Left renal cortex interstitium (tissue), 4 donors: ENCODE results near the gene BDP1. TPM values are rescaled to one million over a fixed set of nuclear protein-coding genes. Genes with fewer than 3 reads are reported as not detected.
"Not testable (repeated sequence)": the region's sequence is repeated elsewhere in the genome, so short reads cannot be mapped to it uniquely, and the experiment has no call there.

Experiments used
- DNase-seq, 4 donors: peaks; one replicate each; pipeline ENCODE4 v3.0.0-alpha.2; 2013; ENCODE audit warnings: low read depth in 4 of 4, low spot score in 2 of 4, missing footprints in 1 of 4
- polyA plus RNA-seq, 4 donors: library from polyadenylated mRNA; unstranded; fragments of 120-200 nt; gene quantifications; one replicate each; pipeline ENCODE4 v1.2.1, GENCODE V29; 2013; ENCODE audit not compliant: insufficient read length in 4 of 4

BDP1 gene
- polyA plus RNA-seq, 4 donors = 34.8 to 48.7 (median 39.3) TPM

DNA sequence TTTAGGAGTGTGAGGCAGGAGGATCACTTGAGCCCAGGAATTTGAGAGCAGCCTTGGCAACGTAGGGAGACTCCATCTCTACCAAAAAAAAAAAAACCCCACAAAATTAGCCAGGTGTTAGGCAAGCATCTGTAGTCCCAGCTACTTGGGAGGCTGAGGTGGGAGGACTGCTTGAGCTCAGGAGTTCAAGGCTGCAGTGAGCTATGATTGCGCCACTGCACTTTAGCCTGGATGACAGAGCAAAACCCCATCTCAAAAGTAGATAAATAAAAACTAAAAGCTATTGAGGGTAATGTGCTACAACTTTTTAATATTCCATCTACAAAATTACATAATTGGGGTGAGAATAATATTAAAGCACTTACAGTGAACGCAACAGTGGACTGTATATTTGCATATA, 5.9 kb downstream of the BDP1 start:
- no peak for DNase-seq

DNA sequence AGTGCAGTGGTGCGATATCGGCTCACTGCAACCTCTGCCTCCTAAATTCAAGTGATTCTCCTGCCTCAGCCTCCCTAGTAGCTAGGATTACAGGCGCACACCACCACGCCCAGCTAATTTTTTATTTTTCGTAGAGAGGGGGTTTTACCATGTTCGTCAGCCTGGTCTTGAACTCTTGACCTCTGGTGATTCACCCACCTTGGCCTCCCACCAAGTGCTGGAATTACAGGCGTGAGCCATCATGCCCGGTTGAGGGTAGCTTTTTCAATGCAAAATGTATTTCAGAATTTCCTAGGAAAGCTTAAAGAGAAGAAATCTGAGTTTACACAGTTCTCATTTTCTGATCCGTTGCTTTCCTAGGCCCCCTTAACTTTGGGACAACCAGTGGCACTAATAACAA, 15.7 kb downstream of the BDP1 start:
- DNase-seq = no peak

DNA sequence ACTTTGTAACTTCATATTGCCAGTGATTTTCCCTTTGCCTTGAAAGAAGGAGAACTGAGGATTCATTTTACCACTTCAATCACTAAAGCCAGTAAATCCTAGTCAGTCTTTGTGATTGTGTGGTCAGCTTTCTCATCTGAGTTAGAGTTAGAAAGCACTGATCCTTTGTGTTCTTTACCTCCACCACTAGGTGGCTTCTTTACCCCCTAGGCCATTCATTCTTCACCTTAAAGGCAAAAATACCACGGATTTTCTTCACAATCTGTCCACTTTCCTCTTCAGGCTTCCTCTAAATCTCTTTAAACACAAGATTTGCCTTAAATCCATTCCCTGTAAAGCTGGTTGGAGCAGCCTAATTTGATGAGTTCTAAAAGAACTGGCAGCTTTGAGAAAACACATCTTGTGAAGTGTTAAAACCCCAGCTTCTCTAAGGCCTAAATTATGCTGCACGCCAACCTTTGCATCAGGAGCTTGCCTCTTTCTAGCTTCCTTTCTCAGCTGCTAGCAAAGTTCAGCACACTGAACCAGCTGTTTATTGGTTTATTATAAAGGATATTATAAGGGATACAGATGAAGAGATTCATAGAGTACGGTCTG, 20.4 kb downstream of the BDP1 start:
- DNase-seq = no peak

DNA sequence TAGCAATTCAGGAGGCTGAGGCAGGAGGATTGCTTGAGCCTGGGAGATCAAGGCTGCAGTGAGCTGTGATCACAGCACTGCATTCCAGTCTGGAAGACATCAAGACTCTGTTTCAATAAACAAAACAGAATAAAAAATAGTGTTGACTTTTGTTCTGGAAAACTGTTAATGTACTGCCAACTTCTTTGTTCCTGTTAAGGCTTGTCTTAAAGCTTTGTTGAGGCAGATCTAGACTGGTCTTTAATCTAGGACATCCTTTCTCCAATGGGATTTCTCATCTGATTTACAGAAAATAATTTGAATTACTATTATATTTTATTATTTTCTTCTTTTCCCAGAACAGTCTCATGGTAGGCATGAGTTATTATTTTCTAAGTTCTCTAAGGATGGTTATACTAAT, 26.0 kb downstream of the BDP1 start:
- no peak for DNase-seq

DNA sequence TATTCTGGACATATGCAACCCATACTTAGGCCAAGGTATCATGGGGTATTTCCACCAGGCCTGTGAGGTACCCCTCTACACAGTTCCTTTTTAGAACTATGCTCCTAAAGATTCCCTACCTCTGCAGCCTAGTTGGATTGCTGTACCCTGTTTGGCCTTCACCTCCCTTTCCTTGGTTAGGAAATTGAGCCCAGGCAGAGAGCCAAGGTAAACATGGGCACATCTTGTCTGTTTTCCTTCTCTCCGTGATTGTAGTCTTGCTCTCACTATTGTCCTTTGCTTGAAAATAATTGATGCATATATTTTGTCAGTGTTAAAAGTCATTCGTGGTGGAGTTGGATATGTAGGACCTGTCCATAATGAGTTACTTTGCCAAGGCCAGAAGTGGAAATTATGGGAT, 26.7 kb downstream of the BDP1 start:
- no peak for DNase-seq

DNA sequence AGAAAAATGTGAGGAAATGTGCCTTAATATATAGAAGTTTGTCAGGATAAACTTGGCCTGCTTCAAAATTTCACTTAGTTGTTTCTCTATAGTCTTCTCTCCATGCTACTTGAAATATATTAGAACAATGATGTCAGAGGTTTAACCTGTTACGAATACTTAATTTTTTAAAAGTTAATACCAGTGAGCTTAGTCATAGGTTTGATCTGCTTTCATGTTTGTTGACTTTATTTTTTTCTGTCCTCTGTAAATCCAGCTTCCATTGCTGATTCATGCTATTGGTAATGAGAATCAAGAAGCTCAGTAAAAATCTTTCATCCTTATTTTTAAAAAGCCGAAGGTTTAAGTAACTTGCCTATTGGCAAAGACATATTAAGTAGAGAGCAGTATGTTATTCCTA, 27.9 kb downstream of the BDP1 start:
- no peak for DNase-seq

DNA sequence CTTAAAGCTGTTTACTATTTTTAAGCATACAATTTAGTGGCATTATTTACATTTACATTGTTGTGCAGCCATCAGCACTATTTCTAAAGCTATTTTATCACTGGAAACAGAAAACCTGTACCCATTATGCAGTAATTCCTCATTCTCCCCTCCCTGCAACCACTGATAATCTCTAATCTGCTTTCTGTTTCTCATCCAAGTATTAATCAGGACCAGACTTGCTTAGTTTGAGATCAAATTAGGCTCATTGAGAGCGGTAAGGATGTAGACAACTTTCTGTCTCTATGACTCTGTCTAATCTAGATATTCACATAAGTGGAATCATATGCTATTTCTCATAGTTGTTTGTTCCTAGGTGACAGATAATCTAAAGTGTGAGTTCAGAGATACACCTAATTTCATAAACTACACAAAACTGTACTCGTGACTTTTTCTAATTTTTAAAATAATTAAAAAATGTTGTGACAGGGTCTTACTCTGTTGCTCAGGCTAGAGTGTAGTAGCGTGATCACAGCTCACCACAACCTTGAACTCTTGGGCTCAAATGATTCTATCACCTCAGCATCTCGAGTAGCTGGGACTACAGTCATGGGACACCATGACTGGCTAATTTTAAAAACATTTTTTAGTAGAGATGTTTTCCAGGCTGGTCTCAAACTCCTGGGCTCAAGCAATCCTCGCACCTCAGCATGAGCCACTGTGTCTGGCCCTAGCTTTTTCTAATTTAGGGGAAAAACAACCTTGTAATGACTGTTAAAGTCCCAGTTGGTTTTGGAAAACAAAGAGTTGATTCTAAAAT, 37.6 kb downstream of the BDP1 start:
- no peak for DNase-seq

DNA sequence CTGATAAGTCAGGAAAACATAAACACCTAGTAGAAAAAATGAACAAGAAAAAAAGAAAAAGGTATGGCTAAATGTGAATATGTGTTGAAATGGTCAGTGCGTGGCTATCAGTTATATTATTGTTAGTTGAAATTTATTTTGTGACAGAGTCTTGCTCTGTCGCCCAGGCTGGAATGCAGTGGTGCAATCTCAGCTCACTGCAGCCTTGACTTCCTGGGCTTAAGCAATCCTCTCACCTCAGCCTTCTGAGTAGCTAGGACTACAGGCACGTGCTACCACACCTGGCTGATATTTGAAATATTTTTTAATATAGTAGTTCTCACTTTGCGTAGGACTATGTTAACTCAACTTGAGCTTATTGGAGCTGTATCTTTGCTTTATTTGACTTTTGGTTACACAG, 38.8 kb downstream of the BDP1 start:
- not testable (repeated sequence) for DNase-seq

DNA sequence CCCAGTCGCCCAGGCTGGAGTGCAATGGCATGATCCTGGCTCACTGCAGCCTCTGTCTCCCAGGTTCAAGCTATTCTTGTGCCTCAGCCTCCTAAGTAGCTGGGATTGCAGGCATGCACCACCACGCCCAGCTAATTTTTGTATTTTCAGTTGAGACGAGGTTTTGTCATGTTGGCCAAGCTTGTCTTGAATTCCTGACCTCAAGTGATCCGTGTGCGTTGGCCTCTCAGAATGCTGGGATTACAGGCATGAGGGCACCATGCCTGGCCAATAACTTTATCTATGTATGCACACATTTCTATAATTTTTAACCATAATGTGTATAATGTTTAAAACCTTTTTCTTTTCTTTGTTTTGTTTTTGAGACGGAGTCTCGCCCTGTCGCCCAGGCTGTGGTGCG, 43.3 kb downstream of the BDP1 start:
- not testable (repeated sequence) for DNase-seq

DNA sequence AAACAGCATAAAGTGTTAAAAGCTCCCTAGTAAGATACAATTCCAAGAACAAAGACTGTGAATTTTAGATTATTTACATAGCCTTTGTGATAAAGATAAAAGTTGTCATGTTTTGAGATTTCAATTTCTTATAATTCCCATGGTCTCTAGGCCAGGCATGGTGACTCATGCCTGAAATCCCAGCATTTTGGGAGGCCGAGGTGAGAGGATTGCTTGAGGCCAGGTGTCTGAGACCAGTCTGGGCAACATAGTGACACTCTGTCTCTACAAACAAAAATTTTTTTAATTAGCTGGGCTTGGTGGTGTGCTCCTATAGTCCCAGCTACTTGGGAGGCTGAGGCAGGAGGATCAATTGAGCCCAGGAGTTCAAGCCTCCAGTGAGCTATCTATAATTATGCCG, 48.1 kb downstream of the BDP1 start:
- no peak for DNase-seq

DNA sequence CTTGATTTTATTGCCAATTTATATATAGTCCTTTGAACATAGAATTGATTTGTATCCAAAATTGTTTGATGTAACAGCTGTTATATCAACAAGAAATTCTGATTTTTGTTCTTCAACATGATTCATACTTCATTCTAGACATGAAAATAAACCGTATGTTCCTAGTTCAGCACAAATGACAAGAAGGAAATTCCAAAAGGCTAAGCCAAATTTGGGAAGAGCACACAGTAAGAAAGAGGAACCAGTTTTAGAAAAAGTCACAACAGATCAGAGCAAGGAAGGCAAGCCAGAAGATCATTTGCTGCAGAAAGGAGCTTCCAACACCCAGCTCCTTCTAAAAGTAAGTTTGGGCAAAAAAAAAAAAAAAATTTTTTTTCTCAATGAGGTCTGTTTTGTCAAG, 66.7 kb downstream of the BDP1 start:
- DNase-seq = no peak

DNA sequence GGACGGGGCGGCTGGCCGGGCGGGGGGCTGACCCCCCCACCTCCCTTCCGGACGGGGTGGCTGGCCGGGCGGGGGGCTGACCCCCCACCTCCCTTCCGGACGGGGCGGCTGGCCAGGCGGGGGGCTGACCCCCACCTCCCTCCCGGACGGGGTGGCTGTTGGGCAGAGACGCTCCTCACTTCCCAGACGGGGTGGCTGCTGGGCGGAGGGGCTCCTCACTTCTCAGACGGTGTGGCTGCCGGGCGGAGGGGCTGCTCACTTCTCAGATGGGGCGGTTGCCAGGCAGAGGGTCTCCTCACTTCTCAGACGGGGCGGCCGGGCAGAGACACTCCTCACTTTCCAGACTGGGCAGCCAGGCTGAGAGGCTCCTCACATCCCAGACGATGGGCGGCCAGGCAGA, 70.2 kb downstream of the BDP1 start:
- DNase-seq = not testable (repeated sequence)

DNA sequence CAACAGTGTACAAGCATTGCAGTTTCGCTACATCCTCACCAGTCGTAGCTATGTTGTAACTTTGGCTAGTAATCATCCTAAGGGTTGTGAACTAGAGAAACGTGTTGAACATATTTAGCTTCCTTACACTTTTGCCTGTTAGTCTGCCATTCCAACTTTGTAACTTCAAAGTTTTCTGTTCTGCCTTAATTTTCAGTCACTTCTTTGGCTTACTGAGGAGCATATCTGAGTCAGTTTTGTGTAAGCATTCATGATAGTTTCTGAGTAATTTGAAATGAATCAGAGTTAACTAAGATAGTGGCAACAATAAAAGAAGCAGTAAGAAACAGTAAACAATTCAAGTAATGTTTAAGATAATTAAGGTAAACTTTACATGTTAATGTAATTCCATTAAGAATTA, 72.8 kb downstream of the BDP1 start:
- DNase-seq = no peak

DNA sequence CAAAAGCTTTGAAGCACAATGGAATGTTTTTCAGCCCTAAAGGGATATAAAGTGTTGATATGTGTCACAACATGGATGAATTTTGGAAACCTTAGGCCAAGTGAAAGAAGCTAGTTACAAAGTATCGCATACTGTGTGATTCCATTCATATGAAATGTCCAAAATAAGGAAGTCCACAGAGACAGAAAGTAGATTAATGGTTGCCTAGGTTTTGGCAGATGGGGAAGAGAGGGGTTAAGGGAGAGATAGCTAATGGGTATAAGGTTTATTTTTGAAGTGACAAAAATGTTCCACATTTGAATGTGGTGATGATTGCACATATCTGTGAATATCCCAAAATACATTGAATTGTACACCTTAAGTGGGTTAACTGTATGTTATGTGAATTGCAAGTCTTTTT, 74.2 kb downstream of the BDP1 start:
- no peak for DNase-seq

DNA sequence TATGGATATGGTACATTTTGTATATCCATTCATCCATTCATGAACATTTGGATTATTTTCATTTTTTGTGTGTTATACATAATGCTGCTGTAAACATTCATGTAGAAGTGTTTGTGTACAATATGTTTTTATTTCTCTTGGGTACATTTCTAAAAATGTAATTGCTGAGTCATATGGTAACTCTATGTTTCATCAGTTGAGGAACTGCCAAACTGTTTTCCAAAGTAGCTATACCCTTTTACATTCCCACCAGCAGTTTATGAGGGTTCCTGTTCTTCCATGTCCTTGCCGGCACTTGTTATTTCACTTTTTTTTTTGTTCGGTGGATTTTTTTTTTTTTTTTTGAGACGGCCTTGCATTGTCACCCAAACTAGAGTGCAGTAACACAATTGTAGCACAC, 77.7 kb downstream of the BDP1 start:
- DNase-seq = no peak

DNA sequence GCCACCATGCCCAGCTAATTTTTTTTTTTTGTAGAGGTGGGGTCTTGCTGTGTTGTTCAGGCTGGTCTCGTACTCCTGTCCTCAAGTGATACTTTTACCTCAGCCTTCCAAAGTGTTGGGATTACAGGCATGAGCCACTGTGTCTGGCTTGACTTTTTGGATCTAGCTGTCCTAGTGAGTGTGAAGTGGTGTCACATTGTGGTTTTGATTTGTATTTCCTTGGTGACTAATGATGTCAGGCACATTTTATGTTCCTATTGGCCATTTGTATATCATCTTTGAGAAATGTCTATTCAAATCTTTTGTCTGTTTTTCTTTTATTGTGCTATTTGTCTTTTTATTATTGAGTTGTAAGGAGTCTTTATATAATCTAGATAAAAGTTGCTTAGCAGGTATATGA, 78.2 kb downstream of the BDP1 start:
- DNase-seq = no peak

DNA sequence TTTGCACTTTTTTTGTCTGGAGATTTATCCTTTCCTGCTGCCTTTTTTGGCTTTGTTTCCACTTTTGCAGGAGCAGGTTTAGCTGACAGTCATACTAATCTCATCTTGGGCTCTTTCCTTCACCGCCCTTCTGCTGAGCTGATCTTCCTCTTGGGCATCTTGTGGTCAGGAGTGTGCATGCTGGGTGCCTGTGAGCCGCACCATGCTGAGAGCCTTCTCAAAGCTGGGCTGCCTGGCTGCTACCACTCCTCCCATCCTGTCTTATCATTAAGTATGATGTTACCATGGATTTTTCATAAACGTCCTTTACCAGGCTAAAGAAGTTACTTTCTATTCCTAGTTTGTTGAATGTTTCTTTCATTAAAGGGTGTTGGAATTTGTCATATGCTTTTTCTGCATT, 82.2 kb downstream of the BDP1 start:
- no peak for DNase-seq

DNA sequence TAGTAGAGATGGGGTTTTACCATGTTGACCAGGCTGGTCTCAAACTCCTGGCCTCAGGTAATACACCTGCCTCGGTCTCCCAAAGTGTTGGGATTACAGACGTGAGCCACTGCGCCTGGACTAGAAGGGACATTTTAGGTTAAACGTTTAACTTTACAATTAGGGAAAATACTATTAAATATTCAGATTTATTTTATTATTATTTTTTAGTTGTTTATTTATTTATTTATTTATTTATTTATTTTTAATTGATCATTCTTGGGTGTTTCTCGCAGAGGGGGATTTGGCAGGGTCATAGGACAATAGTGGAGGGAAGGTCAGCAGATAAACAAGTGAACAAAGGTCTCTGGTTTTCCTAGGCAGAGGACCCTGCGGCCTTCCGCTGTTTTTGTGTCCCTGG, 95.4 kb downstream of the BDP1 start:
- DNase-seq = not testable (repeated sequence)

DNA sequence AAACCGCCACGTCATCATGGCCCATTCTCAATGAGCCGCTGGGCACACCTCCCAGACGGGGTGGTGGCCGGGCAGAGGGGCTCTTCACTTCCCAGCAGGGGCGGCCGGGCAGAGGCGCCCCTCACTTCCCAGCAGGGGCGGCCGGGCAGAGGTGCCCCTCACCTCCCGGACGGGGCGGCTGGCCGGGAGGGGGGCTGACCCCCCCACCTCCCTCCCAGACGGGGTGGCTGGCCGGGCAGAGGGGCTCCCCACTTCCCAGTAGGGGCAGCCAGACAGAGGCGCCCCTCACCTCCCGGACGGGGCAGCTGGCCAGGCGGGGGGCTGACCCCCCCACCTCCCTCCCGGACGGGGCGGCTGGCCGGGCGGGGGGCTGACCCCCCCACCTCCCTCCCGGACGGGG, 96.1 kb downstream of the BDP1 start:
- not testable (repeated sequence) for DNase-seq

DNA sequence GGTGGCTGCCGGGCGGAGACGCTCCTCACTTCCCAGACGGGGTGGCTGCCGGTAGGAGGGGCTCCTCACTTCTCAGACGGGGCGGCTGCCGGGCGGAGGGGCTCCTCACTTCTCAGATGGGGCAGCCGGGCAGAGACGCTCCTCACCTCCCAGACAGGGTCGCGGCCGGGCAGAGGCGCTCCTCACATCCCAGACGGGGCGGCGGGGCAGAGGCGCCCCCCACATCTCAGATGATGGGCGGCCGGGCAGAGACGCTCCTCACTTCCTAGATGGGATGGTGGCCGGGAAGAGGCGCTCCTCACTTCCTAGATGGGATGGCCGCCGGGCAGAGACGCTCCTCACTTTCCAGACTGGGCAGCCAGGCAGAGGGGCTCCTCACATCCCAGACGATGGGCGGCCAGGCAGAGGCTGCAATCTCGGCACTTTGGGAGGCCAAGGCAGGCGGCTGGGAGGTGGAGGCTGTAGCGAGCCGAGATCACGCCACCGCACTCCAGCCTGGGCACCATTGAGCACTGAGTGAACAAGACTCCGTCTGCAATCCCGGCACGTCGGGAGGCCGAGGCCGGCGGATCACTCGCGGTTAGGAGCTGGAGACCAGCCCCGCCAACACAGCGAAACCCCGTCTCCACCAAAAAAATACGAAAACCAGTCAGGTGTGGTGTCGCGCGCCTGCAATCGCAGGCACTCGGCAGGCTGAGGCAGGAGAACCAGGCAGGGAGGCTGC, 96.7 kb downstream of the BDP1 start:
- not testable (repeated sequence) for DNase-seq

DNA sequence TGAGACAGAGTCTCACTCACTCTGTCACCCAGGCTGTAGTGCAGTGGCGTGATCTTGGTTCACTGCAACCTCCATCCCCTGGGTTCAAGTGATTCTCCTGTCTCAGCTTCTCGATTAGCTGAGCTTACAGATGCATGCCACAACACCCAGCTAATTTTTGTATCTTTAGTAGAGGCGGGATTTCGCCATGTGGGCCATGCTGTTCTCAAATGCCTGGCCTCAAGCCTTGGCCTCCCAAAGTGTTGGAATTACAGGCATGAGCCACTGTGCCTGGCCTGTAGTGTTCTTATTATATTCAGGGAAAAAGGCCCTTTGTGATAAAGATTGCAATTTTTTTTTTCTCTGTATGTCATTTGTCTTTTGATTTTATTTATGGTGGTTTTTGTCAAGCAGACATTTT, 107.7 kb downstream of the BDP1 start:
- no peak for DNase-seq

DNA sequence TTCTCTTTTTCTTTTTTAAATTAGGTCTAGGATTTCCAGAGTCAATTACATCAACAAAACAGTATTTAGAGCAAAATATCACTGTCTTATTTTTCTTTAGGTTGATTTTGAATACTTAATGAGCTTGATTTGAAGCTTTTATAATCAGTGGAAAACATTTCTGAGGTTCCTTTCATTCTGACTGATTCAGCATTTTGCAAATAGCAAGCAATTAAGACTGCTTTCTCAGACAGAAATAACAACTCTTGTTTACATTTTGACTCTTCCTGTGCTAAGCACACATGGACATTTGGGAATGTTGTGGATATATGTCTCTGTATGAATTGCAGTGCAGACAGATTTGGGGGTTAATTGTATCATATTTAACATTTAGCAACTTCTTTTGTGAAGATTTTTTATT, 109.4 kb downstream of the BDP1 start:
- no peak for DNase-seq
